Muscle layer of duodenum (tissue), 2 donors: ENCODE data around the gene PAFAH1B1.

Experiments used
- H3K27ac ChIP-seq: one replicate; pipeline ENCODE4 v1.7.0; 2013; ENCODE audit warnings: mild to moderate bottlenecking, low read length
- H3K27me3 ChIP-seq: one replicate; pipeline ENCODE4 v1.7.0; 2013; ENCODE audit warnings: low read depth, mild to moderate bottlenecking, control low read depth, low read length
- H3K36me3 ChIP-seq, 2 donors: one replicate each; pipeline ENCODE4 v1.7.0; 2013; ENCODE audit warnings: low read length in 2 of 2, control low read depth in 1 of 2, mild to moderate bottlenecking in 1 of 2; ENCODE audit not compliant: insufficient read depth in 2 of 2, control insufficient read depth in 1 of 2
- H3K4me1 ChIP-seq, 2 donors: one replicate each; pipeline ENCODE4 v1.7.0; 2013; ENCODE audit warnings: low read length in 2 of 2, mild to moderate bottlenecking in 2 of 2, control low read depth in 1 of 2, moderate library complexity in 1 of 2; ENCODE audit not compliant: insufficient read depth in 2 of 2, control insufficient read depth in 1 of 2
- H3K4me3 ChIP-seq, 2 donors: one replicate each; pipeline ENCODE4 v1.7.0; 2013; ENCODE audit warnings: low read length in 2 of 2, low read depth in 1 of 2, mild to moderate bottlenecking in 1 of 2
- H3K9me3 ChIP-seq, 2 donors: one replicate each; pipeline ENCODE4 v1.7.0; 2013; ENCODE audit warnings: low read length in 2 of 2, control low read depth in 1 of 2, mild to moderate bottlenecking in 1 of 2; ENCODE audit not compliant: control insufficient read depth in 1 of 2
- donor health status: healthy.

PAFAH1B1 gene

DNA sequence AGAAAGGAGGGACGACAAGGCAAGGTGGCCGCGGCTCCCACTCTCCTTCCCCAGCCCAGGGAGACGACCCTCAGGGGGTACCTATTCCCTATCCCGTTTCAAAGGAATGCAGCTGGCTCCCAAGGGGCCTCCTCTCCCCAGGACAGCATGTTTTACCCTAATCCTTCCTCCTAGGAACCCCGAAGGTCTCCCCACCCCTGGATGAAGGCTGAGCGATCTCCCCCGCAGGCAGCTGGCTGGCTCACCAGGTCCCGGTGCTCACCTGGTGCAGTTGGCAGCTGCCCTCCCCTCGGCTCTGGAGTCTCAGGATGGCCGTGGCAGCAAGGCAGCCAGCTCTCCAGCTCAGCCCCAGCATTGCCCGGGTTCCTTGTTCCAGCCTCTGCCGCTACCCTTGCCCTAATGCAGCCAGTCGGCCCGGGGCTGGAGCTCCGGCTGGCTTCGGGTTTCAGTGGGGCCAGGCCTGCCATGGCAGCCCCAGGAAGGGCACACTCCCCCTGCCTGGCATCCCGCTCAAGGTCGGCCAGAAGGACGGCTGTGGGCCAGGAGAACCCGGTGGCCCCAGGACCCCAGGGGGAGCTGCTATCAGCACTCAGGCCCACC, 113.6 kb downstream of the PAFAH1B1 start:
- H3K4me1 ChIP-seq: peaks cover 12 to 44% of the 10 kb centered on the region in 2 donors
- no peaks in the 10 kb centered on the region for H3K27me3 ChIP-seq
- H3K9me3 ChIP-seq: no peaks in the 10 kb centered on the region
- no peak overlapping the region for H3K27ac ChIP-seq
- H3K4me3 ChIP-seq: no peak overlapping the region
- peaks cover 2 to 26% of the 10 kb centered on the region in 2 donors for H3K36me3 ChIP-seq

DNA sequence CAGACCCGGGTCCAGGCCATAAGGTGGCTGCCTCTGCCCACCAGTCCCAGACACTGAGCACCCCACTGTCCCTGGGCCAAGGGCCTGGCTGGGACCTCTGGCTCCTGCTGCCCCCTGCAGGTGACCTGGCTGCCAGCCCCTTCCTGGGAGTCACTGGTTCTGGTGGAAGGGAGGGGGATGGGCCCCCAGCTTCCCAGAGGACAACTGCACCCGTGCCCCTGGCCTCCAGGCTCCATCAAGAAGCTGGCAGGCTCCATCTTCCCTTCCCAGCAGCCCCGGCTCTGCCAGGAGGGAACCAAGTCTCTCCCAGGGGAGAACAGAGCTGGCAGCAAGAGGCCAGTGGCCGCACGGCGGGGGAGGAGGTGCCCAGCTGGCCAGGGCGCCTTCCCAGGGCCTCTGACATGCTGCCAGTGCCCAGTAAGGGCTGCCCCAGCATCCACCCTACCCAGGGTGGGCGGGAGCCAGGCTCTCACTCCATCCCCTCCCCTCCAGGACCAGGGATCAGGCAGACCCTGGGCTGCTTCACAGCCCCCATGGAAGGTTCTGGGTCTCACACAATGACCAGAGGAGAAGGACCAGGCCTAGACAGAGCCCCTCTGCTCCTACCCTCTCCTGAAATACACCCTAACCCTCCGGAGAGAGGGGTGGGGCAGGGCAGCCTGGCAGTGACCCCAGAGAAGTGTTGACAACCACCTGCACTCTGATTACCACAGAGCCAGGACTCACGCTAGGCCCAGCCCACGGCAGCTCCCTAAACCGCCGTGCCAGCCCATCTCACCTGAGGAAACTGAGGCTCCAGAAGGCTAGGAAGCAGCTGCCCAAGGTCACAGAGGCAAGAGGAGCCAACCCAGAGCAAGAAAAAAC, 114.5 kb downstream of the PAFAH1B1 start:
- H3K9me3 ChIP-seq: no peaks in the 10 kb centered on the region
- no peaks in the 10 kb centered on the region for H3K27me3 ChIP-seq
- H3K36me3 ChIP-seq: peaks cover 0 to 17% of the 10 kb centered on the region in 2 donors
- H3K27ac ChIP-seq: no peak overlapping the region
- H3K4me3 ChIP-seq: no peak overlapping the region
- H3K4me1 ChIP-seq: peaks cover 16 to 50% of the 10 kb centered on the region in 2 donors

DNA sequence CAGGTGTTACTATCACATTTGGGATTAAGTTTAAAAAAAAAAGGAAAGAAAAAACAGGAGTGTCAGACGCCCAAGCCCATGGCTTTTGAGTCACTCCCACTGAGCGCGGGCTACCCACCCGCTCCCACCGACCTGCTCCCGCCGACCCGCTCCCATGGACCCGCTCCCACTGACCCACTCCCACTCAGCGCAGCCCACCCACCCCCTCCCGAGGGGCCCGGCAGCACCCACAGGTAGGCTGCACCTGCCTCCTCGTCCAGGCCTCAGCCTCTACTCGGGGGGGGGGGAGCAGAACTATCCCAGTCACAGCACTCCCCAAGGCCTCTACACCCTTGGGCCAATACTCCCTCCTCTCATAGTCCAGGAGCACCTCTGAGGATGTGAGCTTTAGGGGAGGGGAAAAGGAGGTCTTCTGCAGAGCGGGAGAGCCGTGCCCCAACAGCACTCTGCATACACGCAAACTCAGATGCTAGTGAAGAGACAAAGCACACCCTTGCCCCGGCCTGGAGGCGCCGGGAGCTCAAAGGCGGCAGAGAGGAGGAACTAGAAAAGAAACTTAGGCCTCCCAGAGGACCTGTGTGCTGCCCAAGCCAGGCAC, 115.2 kb downstream of the PAFAH1B1 start:
- Histone ChIP-seq H3K4me1 (peaks cover 16 to 50% of the 10 kb centered on the region in 2 donors), H3K27me3 (no peaks in the 10 kb centered on the region), H3K36me3 (peaks cover 0 to 10% of the 10 kb centered on the region in 2 donors), H3K9me3 (no peaks in the 10 kb centered on the region), H3K27ac (peak overlapping the region; percentile 53), H3K4me3 (peak overlapping the region in 1 of 2 donors; percentile 21)

DNA sequence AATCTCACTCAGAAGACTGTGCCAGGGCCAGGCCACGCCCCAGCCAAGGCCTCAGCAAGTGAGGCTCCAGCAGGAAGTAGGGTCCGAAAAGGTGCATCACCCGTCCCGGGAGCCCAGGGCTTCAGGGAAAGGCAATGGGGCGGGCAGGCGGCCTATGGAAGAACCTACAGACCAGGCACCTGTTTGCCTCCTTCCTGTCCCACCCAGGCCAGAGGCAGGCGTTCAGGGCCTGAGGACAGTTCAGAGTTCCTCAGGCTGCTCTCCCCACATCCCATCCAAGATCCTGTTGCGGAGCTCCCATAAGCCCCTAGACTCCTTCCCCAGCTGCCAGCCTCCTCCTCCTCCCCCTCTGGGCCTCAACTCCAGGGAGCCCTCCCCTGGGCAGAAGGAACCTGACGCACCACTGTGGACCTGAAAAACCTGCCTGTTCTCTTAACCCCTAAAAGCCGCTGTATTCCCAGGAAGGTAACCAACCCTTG, 115.8 kb downstream of the PAFAH1B1 start:
- Histone ChIP-seq H3K27me3 (no peaks in the 10 kb centered on the region), H3K4me1 (peaks cover 16 to 50% of the 10 kb centered on the region in 2 donors), H3K4me3 (peak overlapping the region in 1 of 2 donors; percentile 86), H3K27ac (peak overlapping the region; percentile 53), H3K36me3 (peaks cover 0 to 4% of the 10 kb centered on the region in 2 donors), H3K9me3 (no peaks in the 10 kb centered on the region)

DNA sequence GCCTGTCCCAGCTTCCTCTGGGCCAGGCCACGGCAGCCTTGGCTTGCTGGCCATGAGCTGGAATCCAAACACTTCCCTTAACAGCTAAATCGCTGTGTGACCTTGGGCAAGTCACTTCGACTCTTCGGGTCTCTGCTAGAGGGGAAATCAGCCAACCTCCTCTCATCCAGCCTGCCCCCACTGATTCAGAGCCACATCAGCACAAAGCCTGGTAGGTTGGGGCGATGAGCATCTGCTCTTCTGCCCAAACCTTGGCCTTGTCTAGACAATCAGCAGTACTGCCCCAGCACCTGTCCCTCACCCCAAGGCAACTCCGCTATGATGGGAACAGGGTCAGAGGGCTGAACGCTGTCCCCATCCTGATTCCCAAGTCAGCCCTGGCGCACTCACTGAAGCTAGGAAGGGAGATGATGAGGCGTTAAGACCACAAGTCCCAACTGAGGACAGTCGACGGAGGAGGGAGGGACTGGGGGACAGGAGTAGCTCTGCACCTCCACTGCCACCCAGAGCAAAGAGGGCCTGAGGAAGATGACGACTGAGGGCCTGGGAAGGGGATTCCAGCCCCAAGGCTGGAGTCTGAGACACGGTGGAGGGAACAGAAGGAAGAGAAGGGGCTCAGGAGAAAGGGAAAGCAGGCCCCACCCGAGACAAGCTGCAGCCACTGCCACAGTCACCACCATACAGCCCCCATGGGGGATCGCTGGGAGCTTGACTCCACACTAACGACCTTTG, 116.8 kb downstream of the PAFAH1B1 start:
- no peaks in the 10 kb centered on the region for H3K9me3 ChIP-seq
- H3K4me1 ChIP-seq: peaks cover 16 to 50% of the 10 kb centered on the region in 2 donors
- H3K4me3 ChIP-seq: peak overlapping the region; percentile 86 to 99
- no peaks in the 10 kb centered on the region for H3K27me3 ChIP-seq
- peak overlapping the region; percentile 53 for H3K27ac ChIP-seq
- no peaks in the 10 kb centered on the region for H3K36me3 ChIP-seq

DNA sequence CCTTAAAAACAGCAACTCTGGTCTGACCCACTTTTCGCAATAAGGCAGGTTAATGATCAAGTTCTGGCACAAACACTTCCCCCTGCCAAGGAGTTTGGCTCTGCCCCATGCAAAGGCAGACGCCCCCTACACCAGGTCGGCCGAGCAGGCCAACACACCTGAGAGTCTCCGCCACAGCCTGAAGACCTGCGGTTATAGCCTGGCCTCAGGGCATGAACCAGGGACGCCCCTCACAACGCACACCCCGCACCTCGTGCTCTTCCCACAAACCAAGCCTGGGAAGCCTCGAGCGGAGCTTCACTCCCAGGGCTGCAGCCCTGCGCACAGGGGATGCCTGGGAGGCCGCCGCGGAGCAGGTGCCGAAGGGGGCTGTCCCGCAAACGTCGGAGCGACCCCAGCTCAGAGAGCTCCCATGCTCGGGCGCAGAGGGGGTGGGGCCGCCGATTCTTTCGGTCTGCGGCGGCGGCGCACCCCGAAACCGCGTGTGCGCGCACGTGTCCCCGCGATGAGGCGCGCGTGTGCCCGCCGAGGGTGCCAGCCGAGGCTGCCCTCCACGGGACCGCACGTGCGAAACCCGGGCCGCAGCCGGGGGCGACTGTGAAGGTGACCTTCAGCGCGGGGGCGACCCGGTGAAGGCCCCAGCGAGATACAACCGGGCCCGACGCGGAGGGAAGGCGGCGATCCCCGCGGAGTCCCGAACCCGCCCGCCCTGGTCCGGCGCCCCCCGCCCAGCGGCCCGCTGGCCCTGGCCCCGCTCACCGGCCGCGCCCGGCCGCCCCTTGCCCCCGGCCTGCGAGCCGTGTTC, 117.6 kb downstream of the PAFAH1B1 start:
- H3K4me1 ChIP-seq: peaks cover 16 to 44% of the 10 kb centered on the region in 2 donors
- no peaks in the 10 kb centered on the region for H3K27me3 ChIP-seq
- peak overlapping the region; percentile 86 to 99 for H3K4me3 ChIP-seq
- no peaks in the 10 kb centered on the region for H3K36me3 ChIP-seq
- H3K9me3 ChIP-seq: no peaks in the 10 kb centered on the region
- H3K27ac ChIP-seq: peak overlapping the region; percentile 53

DNA sequence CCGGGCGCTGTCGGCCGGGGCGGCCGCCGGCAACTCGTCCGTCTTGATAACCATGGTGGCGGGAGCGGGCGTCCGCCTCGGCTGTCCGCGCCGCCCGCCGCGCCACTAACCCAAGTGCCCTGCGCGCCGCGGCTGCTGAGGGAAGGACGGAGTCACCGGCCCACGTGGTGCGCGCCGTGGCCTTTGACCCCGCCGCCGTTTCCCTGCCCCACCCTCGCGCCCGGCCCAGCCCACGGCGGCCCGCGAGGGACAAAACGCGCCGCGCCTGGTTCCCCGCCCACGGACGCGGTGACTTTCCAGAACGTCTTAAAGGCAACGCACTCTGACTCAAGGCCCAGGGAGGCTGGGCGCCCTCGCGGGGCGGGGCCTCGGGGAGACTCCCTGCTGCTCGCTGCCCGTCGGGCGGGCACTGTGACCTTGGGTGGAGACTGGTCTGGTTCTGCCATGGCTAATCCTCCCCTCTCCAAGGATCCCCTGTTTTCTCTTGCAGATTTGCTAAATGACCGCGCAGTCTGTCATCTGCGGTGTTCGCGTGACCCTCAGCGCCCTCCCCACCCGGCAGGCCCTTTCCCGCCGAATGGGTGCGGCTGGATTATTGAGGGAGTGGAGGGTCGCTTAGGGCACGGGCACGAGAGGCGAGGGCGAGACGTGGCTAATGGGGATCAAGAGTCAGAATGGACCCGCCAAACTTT, 118.3 kb downstream of the PAFAH1B1 start, which contains the start of gene CLUH:
CLUH (minus strand) TSS at position 157 of the 692 bp plus-strand sequence; CDS start at position 54, 103 bp downstream.
- Histone ChIP-seq H3K27me3 (no peaks in the 10 kb centered on the region), H3K4me1 (peaks cover 16 to 44% of the 10 kb centered on the region in 2 donors)

DNA sequence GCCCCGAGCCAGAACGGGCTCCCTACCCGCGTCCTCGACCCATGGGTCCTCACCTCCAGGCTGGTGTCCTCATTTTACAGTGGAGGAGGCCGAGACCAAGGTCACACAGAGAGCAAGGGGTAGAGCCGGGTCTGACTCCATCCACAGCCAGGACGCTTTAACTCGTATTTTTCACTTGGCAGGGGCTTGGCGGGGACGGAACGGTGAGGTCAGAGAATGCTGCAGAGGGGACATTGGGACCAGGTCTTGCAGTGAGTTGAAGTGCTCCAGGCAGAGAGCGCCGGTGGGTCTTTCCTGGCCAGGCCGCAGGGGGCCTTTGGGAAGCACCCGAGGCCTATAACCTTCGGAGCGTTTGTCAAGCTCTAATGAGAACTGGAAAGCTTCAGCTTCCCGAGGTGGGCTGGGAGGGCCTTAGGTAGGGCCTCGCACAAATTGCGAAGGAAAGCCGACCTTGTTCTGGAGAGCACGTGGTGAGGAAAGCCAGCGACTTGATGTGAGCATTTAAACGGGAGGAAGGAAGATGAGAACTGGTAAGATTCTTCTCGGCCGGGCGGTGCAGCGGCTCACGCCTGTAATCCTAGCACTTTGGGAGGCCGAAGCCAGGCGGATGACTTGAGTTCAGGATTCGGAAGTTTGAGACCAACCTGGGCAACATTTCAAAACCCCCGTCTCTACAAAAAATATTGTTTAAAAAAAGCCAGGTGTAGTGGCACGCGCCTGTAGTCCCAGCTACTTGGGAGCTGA, 119.0 kb downstream of the PAFAH1B1 start:
- Histone ChIP-seq H3K4me3 (peak overlapping the region; percentile 75 to 99), H3K36me3 (no peaks in the 10 kb centered on the region), H3K9me3 (no peaks in the 10 kb centered on the region), H3K4me1 (peaks cover 16 to 39% of the 10 kb centered on the region in 2 donors), H3K27ac (peak overlapping the region; percentile 84), H3K27me3 (no peaks in the 10 kb centered on the region)

More for the DNA sequence above, 118.3 kb downstream of the PAFAH1B1 start, which contains the start of gene CLUH:
- H3K27ac ChIP-seq: peak within 1 kb of the TSS; percentile 84
- H3K4me3 ChIP-seq: peak within 1 kb of the TSS; percentile 86 to 99
- H3K9me3 ChIP-seq: no peaks in the 10 kb centered on the region
- no peaks in the 10 kb centered on the region for H3K36me3 ChIP-seq

DNA sequence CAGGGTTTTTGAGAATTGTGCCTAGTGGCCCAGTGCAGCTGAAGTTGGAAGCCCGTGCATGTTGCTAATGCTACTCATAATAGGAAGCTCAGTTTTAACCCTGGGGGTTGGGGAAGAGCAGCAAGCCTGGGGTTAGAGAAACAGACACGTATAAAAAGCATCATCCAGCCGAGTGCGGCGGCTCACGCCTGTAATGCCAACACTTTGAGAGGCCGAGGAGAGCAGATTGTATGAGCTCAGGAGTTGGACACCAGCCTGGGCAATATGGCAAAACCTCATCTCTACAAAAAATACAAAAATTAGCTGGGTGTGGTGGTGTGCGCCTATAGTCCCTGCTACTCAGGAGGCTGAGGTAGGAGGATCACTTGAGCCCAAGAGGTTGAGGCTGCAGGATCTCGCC, 120.4 kb downstream of the PAFAH1B1 start:
- H3K27ac ChIP-seq: no peak overlapping the region
- peaks cover 16 to 25% of the 10 kb centered on the region in 2 donors for H3K4me1 ChIP-seq
- H3K4me3 ChIP-seq: no peak overlapping the region
- H3K9me3 ChIP-seq: no peaks in the 10 kb centered on the region
- no peaks in the 10 kb centered on the region for H3K27me3 ChIP-seq
- H3K36me3 ChIP-seq: no peaks in the 10 kb centered on the region
